GM19328 (cell line): ENCODE measurements around the gene CAPSL.
"Not testable (repeated sequence)": the region's sequence is repeated elsewhere in the genome, so short reads cannot be mapped to it uniquely, and the experiment has no call there.

ENCODE experiments used
- ATAC-seq: cut with Tn5 transposase; IDR thresholded peaks from one replicate; pipeline ENCODE4 v1.9.1; 2021; ENCODE audit warnings: mild to moderate bottlenecking, moderate library complexity; ENCODE audit not compliant: unreplicated experiment

Gene CAPSL

GRCh38 chr5:35877655-35878054, 60.8 kb downstream of the CAPSL start:
- ATAC-seq: no peak

DNA sequence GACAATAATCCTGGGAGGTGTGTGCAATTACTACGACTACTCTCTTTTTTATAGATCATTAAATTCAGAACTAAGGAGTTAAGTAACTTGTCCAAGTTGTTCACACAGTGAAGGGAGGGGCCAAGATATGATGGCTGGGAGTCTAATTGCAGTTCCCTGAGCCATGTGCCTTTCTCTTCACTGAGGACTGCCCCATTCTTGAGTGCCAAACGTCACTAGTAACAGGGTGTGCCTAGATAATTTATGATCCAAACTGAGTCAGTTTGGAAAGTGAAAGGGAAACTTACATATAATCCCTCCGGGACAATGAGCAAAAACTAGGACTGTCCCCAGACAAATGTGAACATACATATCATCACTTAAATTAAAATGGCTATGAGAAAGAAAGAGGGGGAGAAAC, 61.5 kb downstream of the CAPSL start:
- ATAC-seq: no peak

DNA sequence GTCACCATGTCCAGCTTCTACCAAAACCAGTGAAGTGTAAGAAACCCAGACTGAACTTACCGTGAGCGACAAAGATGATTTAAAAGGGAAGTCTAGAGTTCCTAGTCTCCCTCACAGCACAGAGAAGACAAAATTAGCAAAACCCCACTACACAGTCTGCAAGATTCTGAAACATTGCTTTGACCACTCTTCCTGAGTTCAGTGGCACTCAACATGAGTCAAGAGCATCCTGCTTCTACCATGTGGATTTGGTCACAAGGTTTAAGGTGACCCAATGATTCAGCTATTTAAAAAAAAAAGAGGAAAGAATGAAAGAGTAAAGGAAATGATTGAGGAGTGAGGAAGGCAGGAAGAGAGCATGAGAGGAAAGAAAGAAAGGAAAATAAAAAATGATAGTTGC, 62.0 kb downstream of the CAPSL start:
- peak; percentile 53 for ATAC-seq

- ATAC-seq: no peak
Measured at GRCh38 chr5:35870605-35871004, 67.8 kb downstream of the CAPSL start.

DNA sequence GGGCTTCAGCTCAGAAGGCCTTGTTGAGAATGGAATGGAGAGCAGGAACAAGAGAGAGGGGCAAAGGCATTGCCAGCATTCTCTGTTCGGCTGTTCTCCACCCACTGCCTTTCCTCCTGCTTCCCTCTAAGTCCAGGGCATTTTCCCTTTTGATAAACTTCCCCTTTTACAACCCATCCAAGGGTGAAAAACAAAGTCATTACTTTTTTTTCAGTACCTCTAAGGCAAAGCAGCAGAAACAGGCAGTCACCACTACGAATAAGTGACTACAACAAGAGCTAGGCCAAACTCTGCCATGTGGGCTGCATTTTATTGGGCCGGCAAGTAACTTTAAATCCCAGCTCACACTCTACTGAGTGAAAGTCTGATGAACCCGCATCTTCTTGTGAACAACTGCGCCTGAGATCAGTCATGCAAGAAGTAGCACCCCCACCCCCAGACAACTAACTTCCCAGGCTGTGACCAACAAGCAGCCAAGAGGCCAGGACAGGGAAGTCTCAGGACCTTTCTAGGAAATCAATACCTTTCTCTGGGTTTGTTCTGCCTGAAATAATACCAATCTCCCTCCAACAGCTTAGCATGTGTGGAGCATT, 68.6 kb downstream of the CAPSL start:
- no peak for ATAC-seq

GRCh38 chr5:35867998-35868397, 70.4 kb downstream of the CAPSL start:
- no peak for ATAC-seq

GRCh38 chr5:35863159-35863558, 75.3 kb downstream of the CAPSL start:
- ATAC-seq: no peak

DNA sequence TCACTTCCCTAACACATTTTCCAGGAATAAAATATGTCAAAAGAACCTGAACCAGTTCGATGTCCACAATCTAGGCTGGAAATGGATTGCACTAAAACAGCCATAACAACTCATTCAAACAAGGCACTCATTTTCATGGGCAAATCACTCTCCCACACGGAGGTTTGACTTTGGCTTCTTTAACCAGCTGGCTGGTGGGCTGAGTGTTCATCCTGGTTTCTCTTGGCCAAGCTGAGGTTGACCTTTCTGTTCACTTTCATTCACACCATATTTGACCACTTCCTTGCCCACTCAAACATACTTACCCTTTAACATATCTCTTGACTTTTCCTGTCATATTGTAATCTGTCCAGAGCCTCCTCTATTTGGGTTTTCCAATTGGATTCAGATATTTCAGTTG, 76.3 kb downstream of the CAPSL start:
- no peak for ATAC-seq

DNA sequence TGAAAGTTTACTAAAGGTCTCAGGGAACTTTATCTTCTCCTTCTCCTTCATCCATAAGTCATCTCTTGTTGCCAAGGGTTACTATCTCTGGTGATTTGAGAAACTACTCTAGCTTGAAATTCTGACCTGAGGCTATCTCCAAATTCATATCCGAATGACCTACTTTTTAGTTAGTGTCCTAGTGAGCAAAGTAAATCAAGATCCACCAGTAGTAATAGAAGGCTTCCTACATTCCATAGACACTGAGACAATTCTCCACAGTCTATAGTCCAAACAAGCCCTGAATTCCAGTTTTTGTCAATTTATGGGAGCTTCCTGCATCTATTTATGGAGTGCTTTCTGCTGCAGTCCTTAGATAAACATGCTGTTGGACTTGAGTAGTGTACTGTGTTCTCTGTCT, 76.7 kb downstream of the CAPSL start:
- no peak for ATAC-seq

GRCh38 chr5:35860686-35861085, 77.7 kb downstream of the CAPSL start:
- no peak for ATAC-seq

- ATAC-seq: no peak
Measured at GRCh38 chr5:35859101-35859661, 79.2 kb downstream of the CAPSL start.

DNA sequence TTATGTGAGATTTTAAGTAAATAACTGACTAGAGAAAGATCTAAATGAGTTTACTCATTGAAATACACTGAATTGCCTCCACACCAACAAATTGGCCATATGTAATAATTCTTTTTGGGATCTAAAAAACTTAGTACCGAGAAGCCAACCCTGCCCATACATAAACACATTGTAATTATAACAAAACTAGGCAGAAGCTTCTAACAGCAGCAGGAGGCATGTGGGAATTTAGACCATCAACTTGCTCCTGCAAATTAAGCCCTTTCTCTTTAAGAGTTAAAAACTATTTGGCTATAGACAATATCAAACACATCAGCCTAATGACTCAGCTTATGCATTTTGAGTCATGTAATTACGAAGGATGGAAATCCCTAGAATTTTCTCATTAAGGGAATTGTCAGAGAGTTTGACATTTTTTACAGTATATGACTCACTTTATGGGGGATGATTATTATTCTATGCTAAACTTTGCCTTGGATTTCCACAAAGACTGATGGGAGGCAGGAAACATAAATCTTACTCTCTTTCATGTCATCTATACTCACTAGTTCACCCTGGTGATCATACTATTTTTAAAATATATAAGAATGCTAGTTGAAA, 80.7 kb downstream of the CAPSL start:
- ATAC-seq: no peak

GRCh38 chr5:35856765-35857351, 81.6 kb downstream of the CAPSL start, which contains the start of gene IL7R:
IL7R (plus strand) TSS chr5:35856891; CDS start chr5:35856978, 87 bp downstream.
- ATAC-seq: peak; percentile 39

GRCh38 chr5:35856186-35856764, 82.1 kb downstream of the CAPSL start:
- not testable (repeated sequence) for ATAC-seq

DNA sequence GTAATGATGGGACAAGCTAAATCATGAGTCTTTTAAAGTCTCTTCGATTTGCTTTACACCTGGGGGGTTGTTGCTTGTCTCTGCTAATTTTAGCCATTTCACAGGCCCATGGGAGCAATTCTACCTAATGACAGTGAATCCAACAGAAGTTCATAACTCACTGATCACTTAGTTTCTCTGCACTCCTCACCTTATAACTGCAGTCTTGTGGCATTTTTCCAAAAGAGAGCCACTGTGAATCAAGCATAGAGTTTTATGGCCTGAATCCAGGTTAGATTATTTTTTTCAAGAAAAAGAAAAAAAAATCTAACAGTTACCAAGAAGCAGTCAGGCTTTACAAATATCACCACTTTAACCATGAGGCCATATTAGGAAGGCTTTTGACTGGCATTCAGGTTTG, 83.2 kb downstream of the CAPSL start:
- ATAC-seq: no peak
